ENCODE results near the gene ZNF727.
"Not testable (repeated sequence)": the region's sequence is repeated elsewhere in the genome, so short reads cannot be mapped to it uniquely, and the experiment has no call there.

Gene ZNF727

GRCh38 chr7:64045301-64046040, at the start of gene ZNF727:
ZNF727 (plus strand) TSS chr7:64045434; CDS start chr7:64045622, 188 bp downstream.
- DNase-seq = no peak

- DNase-seq = no peak
These were observed 46.7 kb upstream of the ZNF727 start, which contains the start of gene ZNF722 for GRCh38 chr7:63998549-63998948. ZNF722 (plus strand) TSS chr7:63998849; CDS start chr7:63998962, 113 bp downstream.

- DNase-seq = not testable (repeated sequence)
These were observed 29.7 kb upstream of the ZNF727 start for GRCh38 chr7:64015496-64015895.

DNA sequence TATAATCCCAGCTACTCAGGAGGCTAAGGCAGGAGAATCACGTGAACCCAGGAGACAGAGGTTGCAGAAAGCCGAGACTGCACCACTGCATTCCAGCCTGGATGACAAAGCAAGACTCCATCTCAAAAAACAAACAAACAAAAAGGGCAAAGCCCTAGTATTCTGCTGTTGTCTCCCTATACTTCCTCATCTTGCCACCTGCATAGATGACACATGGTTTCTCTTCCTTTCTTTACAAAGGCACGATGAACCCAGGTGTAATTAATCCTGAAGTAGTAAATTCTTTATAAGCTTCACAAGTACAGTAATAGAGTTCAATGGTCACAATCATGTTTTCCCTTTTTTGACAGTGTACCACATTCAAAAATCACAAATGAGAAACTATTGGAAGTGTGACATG, 9.8 kb upstream of the ZNF727 start:
- DNase-seq = no peak

GRCh38 chr7:64037095-64037494, 8.1 kb upstream of the ZNF727 start:
- DNase-seq = no peak

GRCh38 chr7:64046041-64046389, 781 bp downstream of the ZNF727 start:
- DNase-seq = no peak

DNA sequence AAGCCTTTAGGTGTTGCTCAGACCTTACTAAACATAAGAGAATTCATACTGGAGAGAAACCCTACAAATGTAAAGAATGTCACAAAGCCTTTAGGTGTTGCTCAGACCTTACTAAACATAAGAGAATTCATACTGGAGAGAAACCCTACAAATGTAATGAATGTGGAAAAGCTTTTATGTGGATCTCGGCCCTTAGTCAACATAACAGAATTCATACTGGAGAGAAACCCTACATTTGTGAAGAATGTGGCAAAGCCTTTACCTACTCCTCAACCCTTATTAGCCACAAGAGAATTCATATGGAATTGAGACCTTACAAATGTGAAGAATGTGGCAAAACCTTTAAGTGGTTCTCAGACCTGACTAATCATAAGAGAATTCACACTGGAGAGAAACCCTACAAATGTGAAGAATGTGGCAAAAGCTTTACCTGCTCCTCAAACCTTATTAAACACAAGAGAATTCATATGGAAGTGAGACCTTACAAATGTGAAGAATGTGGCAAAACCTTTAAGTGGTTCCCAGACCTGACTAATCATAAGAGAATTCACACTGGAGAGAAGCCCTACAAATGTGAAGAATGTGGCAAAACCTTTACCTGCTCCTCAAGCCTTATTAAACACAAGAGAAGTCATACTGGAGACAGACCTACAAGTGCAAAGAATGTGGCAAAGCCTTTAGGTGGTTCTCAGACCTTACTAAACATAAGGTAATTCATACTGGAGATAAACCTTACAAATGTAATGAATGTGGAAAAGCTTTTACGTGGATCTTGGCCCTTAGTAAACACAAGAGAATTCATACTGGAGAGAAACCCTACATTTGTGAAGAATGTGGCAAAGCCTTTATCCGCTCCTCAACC, 32.8 kb downstream of the ZNF727 start:
- DNase-seq = not testable (repeated sequence)

- no peak for DNase-seq
These were observed 33.4 kb downstream of the ZNF727 start for GRCh38 chr7:64078699-64078994.

GRCh38 chr7:64087501-64087900, 42.3 kb downstream of the ZNF727 start:
- no peak for DNase-seq

- not testable (repeated sequence) for DNase-seq
These were observed 43.6 kb downstream of the ZNF727 start for GRCh38 chr7:64088863-64089262.
